ENCODE results near the gene CPE. TPM values are rescaled to one million over a fixed set of nuclear protein-coding genes. Genes with fewer than 3 reads are reported as not detected.

Gene CPE
- total and polyA plus RNA-seq, 10 of the 15 experiments (the other 5 are each of a cell fraction or from before 2014, with no cell fraction given) = 0.05 to 0.14 TPM; not detected in 8

DNA sequence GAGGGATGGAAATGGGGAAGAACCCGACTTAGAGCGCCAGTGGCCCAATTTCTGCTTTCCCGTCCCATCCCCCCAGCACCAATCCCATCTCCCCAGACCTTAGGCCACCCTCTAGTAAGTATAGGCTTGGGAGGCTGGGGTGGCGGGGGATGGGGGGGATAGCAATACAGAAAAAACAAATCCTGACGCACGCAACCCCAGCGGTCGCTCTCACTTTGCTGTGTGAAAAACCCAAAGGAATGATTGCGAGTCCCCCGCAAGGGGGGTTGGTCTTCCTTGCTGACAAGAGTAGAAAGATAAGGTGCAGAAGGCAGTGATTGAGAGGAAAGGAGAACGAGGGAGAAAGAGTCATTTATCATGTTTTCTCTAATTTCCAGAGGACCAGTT is 863 bp downstream of the CPE start:
- 85% methylated on average over 11 of the region's 11 CpGs for WGBS (ENCODE audit: insufficient coverage, insufficient replicate concordance, low lambda C conversion rate, missing lambda C conversion rate)
- ChIA-PET POLR2A (no interaction called here), CTCF (no interaction called here), SMC1A (ENCODE audit: uncharacterized antibody, unreplicated experiment) (interaction anchor here (0.6 kb wide), 1 partner anchor 572 kb away, joined by 3 read pairs; no protein-coding TSS in a partner anchor), RAD21 (ENCODE audit: unreplicated experiment) (no interaction called here)
- intact Hi-C loops (cut with micrococcal nuclease; ENCODE audit: unreplicated experiment) (no loop called here), in situ Hi-C loops (cut with MboI) (no loop called here)
- TF ChIP-seq, protein P1, sequence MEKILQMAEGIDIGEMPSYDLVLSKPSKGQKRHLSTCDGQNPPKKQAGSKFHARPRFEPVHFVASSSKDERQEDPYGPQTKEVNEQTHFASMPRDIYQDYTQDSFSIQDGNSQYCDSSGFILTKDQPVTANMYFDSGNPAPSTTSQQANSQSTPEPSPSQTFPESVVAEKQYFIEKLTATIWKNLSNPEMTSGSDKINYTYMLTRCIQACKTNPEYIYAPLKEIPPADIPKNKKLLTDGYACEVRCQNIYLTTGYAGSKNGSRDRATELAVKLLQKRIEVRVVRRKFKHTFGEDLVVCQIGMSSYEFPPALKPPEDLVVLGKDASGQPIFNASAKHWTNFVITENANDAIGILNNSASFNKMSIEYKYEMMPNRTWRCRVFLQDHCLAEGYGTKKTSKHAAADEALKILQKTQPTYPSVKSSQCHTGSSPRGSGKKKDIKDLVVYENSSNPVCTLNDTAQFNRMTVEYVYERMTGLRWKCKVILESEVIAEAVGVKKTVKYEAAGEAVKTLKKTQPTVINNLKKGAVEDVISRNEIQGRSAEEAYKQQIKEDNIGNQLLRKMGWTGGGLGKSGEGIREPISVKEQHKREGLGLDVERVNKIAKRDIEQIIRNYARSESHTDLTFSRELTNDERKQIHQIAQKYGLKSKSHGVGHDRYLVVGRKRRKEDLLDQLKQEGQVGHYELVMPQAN (conservative IDR thresholded peaks at IDR 0.05) = no peak
- TF ChIP-seq CHD1 (IDR thresholded peaks at IDR 0.05; ENCODE audit: low read depth, low read length) = no peak
- TF ChIP-seq RBBP5 (conservative IDR thresholded peaks at IDR 0.05) = no peak
- no peak for TF ChIP-seq PML (IDR thresholded peaks at IDR 0.05; ENCODE audit: low read length)
- TF ChIP-seq, protein P2, sequence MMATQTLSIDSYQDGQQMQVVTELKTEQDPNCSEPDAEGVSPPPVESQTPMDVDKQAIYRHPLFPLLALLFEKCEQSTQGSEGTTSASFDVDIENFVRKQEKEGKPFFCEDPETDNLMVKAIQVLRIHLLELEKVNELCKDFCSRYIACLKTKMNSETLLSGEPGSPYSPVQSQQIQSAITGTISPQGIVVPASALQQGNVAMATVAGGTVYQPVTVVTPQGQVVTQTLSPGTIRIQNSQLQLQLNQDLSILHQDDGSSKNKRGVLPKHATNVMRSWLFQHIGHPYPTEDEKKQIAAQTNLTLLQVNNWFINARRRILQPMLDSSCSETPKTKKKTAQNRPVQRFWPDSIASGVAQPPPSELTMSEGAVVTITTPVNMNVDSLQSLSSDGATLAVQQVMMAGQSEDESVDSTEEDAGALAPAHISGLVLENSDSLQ (IDR thresholded peaks at IDR 0.05) = no peak
- TF ChIP-seq NR2F1 (conservative IDR thresholded peaks at IDR 0.05) = no peak
- no peak overlapping the region for H3K4me2 ChIP-seq (ENCODE audit: control insufficient read depth, insufficient read depth)
- no peak overlapping the region for H3K9ac ChIP-seq (ENCODE audit: control insufficient read depth, insufficient read depth, low read length)
- no peaks in the 10 kb centered on the region for H3K36me3 ChIP-seq (ENCODE audit: control insufficient read depth in 2 of 2, insufficient read depth in 2 of 2, low read length in 1 of 2)
- no peak for DNase-seq (ENCODE audit: low read depth, low spot score)
- H3K27me3 ChIP-seq (replicated peaks in 1 of 2; ENCODE audit: control insufficient read depth in 2 of 2, insufficient read depth in 2 of 2, low read length in 1 of 2) = peaks cover 0 to 19% of the 10 kb centered on the region in 2 experiments
- H4K20me1 ChIP-seq (ENCODE audit: control insufficient read depth, insufficient read depth) = no peaks in the 10 kb centered on the region
- H3K9me3 ChIP-seq (replicated peaks; ENCODE audit: control insufficient read depth, insufficient read depth, low read length) = no peaks in the 10 kb centered on the region
- H3K79me2 ChIP-seq (ENCODE audit: control insufficient read depth, insufficient read depth, low read length) = no peaks in the 10 kb centered on the region
- H3K4me1 ChIP-seq (ENCODE audit: control insufficient read depth, insufficient read depth, low read length) = no peaks in the 10 kb centered on the region
- no TSS peak for BruUV-seq (replicated peaks)
- ATAC-seq = no peak
- no peak for FAIRE-seq
- no peak overlapping the region for H2AFZ ChIP-seq (ENCODE audit: control insufficient read depth, low read depth, low read length)
- no peak overlapping the region for H3K4me3 ChIP-seq
- no peak overlapping the region for H3K27ac ChIP-seq (ENCODE audit: control insufficient read depth, insufficient read depth)

All from GM12878 (cell line).